HepG2 (cell line): ENCODE results near the gene CFAP119. TPM values are rescaled to one million over a fixed set of nuclear protein-coding genes. Genes with fewer than 3 reads are reported as not detected.

Source experiments
- CAMTA2 ChIP-seq: sonication (generic); formaldehyde crosslinking; IDR thresholded peaks from 2 replicates; pipeline ENCODE4 v1.4.0; 2020; ENCODE audit warnings: mild to moderate bottlenecking, missing genetic modification reagents, borderline replicate concordance
- MTA3 ChIP-seq: sonication (generic); formaldehyde crosslinking; IDR thresholded peaks from 2 replicates; pipeline ENCODE4 v1.4.0; 2020; ENCODE audit warnings: missing genetic modification reagents
- RARG ChIP-seq: sonication (generic); formaldehyde crosslinking; IDR thresholded peaks from 2 replicates; pipeline ENCODE4 v1.4.0; 2020; ENCODE audit warnings: low read depth, mild to moderate bottlenecking, missing genetic modification reagents
- ZNF607 ChIP-seq: sonication (generic); formaldehyde crosslinking; IDR thresholded peaks from 2 replicates; pipeline ENCODE4 v1.5.1; 2020; ENCODE audit warnings: missing genetic modification reagents, mild to moderate bottlenecking, borderline replicate concordance
- ZNF7 ChIP-seq: IDR thresholded peaks from 2 replicates; pipeline ENCODE4 v1.6.1; 2016; ENCODE audit warnings: missing biosample characterization, missing genetic modification reagents
- polyA plus RNA-seq, 8 experiments: library from polyadenylated mRNA; depleted of rRNA in 3 of 8; stranded (reverse) in 7 of 8; unstranded in 1 of 8; fragments of >200 nt; fragmentation: Illumina TruSeq in 4 of 8; extraction: Trizol in 4 of 8; gene quantifications; 2 replicates each; pipeline versions ENCODE4 v1.2.1 to v1.2.3, GENCODE V29; 2011 to 2016; ENCODE audit warnings: low read depth in 4 of 8, missing spikeins in 1 of 8, mixed read lengths in 1 of 8; ENCODE audit not compliant: insufficient read depth in 1 of 8
- total RNA-seq, 5 experiments: library from RNA; depleted of rRNA; stranded (reverse); fragments of >200 nt; fragmentation: Illumina TruSeq; extraction: Trizol; gene quantifications; 2 replicates each; pipeline ENCODE4 v1.2.3, GENCODE V29; 2016; ENCODE audit warnings: low read depth in 1 of 5
- TF ChIP-seq, protein P1 (sequence below): sonication (generic); formaldehyde crosslinking; conservative IDR thresholded peaks from 2 replicates; pipeline ENCODE4 v1.4.0; 2020; ENCODE audit warnings: missing genetic modification reagents
- TF ChIP-seq, protein P2 (sequence below): sonication (generic); formaldehyde crosslinking; IDR thresholded peaks from 2 replicates; pipeline ENCODE4 v1.5.0; 2020; ENCODE audit warnings: missing genetic modification reagents
- TF ChIP-seq, protein P3 (sequence below): sonication (generic); formaldehyde crosslinking; IDR thresholded peaks from 2 replicates; pipeline ENCODE4 v1.8.0; 2022; ENCODE audit warnings: mild to moderate bottlenecking, missing genetic modification reagents

The CFAP119 gene
- total and polyA plus RNA-seq, 2 of the 13 experiments (the other 11 are each of a cell fraction or from before 2014, with no cell fraction given) = 6.4 TPM

DNA sequence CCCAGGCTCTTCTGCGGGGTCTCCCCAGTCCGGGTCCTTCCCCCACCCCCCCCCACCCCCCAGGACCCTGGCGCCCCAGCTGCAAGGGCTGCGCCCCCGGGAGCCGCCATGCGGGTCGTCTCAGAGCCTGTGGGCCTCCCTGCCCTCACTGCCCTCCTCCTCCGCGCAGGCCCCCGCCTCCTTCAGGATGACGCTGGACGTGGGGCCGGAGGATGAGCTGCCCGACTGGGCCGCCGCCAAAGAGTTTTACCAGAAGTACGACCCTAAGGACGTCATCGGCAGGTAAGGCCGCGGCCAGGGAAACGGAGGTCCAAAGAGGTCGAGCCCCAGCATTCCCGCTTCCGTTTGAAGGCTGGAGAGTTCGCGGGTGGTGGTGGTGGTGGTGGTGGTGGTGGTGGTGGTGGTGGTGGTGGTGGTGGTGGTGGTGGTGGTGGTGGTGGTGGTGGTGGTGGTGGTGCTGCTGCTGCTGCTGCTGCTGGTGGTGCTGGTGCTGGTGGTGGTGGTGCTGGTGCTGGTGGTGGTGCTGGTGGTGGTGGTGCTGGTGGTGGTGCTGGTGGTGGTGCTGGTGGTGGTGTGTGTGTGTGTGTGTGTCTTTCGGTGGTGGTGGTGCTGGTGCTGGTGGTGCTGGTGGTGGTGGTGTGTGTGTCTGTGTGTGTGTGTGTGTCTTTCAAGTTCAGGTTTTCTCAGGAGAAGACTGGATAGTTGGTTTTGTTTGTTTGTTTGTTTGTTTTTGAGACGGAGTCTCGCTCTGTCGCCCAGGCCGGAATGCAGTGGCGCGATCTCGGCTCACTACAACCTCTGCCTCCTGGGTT, 13.0 kb downstream of the CFAP119 start (continued):
- TF ChIP-seq, protein P1, sequence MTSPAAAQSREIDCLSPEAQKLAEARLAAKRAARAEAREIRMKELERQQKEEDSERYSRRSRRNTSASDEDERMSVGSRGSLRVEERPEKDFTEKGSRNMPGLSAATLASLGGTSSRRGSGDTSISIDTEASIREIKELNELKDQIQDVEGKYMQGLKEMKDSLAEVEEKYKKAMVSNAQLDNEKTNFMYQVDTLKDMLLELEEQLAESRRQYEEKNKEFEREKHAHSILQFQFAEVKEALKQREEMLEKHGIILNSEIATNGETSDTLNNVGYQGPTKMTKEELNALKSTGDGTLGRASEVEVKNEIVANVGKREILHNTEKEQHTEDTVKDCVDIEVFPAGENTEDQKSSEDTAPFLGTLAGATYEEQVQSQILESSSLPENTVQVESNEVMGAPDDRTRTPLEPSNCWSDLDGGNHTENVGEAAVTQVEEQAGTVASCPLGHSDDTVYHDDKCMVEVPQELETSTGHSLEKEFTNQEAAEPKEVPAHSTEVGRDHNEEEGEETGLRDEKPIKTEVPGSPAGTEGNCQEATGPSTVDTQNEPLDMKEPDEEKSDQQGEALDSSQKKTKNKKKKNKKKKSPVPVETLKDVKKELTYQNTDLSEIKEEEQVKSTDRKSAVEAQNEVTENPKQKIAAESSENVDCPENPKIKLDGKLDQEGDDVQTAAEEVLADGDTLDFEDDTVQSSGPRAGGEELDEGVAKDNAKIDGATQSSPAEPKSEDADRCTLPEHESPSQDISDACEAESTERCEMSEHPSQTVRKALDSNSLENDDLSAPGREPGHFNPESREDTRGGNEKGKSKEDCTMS (CRISPR knock-in tag) = no peak
- no peak for TF ChIP-seq MTA3 (CRISPR knock-in tag)
- no peak for TF ChIP-seq ZNF7
- TF ChIP-seq, protein P2, sequence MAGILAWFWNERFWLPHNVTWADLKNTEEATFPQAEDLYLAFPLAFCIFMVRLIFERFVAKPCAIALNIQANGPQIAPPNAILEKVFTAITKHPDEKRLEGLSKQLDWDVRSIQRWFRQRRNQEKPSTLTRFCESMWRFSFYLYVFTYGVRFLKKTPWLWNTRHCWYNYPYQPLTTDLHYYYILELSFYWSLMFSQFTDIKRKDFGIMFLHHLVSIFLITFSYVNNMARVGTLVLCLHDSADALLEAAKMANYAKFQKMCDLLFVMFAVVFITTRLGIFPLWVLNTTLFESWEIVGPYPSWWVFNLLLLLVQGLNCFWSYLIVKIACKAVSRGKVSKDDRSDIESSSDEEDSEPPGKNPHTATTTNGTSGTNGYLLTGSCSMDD = no peak
- TF ChIP-seq ZNF607 (CRISPR knock-in tag) = 0 out of 2 replicates have a peak, but pooled peaks have one; percentile 9
- no peak for TF ChIP-seq RARG (CRISPR knock-in tag)
- TF ChIP-seq CAMTA2 = 0 out of 2 replicates have a peak, but pooled peaks have one; percentile 13
- TF ChIP-seq, protein P3, sequence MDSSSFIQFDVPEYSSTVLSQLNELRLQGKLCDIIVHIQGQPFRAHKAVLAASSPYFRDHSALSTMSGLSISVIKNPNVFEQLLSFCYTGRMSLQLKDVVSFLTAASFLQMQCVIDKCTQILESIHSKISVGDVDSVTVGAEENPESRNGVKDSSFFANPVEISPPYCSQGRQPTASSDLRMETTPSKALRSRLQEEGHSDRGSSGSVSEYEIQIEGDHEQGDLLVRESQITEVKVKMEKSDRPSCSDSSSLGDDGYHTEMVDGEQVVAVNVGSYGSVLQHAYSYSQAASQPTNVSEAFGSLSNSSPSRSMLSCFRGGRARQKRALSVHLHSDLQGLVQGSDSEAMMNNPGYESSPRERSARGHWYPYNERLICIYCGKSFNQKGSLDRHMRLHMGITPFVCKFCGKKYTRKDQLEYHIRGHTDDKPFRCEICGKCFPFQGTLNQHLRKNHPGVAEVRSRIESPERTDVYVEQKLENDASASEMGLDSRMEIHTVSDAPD (CRISPR knock-in tag) = peak; percentile 42; the same call in 1 of the 2 replicates
- TF ChIP-seq, all 625 proteins: peak for 10
